ENCODE data around the gene NOD1. TPM values are rescaled to one million over a fixed set of nuclear protein-coding genes. Genes with fewer than 3 reads are reported as not detected.

The NOD1 gene
- total RNA-seq, 4 donors from 2014 or later = 17.6 to 36.5 (median 23.0) TPM

DNA sequence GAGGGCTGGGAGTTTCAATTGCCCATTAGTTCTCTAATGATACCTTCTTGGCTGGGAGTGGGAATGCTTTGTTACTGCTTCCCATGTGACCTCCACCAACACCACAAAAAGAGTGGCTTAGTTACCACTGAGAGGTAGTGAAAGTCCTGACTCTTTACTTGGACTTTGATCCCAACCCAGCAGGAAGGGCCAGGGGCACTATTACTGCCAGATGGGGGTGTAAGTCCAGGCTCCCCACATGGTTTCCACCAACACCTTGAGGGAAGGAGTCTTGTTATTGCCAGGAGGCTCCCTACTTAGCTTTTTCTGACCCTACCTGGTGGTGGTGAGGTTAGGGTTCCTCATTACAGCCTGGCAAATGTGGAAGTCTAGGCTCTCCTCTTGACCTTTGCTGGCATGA, 14.6 kb upstream of the NOD1 start:
- TF ChIP-seq, protein P1, sequence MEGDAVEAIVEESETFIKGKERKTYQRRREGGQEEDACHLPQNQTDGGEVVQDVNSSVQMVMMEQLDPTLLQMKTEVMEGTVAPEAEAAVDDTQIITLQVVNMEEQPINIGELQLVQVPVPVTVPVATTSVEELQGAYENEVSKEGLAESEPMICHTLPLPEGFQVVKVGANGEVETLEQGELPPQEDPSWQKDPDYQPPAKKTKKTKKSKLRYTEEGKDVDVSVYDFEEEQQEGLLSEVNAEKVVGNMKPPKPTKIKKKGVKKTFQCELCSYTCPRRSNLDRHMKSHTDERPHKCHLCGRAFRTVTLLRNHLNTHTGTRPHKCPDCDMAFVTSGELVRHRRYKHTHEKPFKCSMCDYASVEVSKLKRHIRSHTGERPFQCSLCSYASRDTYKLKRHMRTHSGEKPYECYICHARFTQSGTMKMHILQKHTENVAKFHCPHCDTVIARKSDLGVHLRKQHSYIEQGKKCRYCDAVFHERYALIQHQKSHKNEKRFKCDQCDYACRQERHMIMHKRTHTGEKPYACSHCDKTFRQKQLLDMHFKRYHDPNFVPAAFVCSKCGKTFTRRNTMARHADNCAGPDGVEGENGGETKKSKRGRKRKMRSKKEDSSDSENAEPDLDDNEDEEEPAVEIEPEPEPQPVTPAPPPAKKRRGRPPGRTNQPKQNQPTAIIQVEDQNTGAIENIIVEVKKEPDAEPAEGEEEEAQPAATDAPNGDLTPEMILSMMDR (IDR thresholded peaks at IDR 0.05; ENCODE audit: low read depth) = no peak

DNA sequence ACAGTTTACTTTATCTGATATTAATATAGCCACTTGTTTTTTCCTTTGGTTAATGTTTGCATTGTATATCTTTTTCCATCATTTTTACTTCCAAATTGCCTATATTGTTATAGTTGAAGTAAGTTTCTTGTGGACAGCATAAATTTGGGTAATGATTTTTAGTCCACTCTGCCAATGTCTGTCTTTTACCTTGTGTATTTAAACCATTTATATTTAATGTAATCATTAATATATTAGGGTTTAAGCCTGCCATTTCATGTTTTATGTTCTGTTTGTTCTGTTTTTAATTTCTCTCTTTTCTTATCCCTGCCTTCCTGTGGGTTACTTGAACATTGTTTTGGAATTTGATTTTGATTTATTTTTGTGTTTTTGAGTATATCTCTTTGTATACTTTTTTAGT, 12.8 kb upstream of the NOD1 start:
- TF ChIP-seq, protein P1 (IDR thresholded peaks at IDR 0.05; ENCODE audit: low read depth) = no peak

DNA sequence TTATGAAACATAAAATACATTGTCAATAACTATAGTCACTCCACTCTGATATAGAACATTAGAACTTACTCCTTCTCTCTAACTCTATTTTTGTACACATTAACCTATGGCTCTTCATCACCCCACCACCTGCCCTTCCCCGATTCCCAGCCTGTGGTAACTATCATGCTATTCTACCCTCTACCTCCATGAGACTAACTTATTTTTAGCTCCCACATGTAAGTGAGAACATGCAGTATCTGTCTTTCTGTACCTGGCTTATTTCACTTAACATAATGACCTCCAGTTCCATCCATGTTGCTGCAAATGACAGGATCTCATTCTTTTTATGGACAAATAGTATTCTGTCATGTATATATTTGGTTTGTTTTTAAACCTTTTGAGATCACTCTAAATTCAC, 8.8 kb upstream of the NOD1 start:
- TF ChIP-seq, protein P1 (IDR thresholded peaks at IDR 0.05; ENCODE audit: low read depth) = no peak

DNA sequence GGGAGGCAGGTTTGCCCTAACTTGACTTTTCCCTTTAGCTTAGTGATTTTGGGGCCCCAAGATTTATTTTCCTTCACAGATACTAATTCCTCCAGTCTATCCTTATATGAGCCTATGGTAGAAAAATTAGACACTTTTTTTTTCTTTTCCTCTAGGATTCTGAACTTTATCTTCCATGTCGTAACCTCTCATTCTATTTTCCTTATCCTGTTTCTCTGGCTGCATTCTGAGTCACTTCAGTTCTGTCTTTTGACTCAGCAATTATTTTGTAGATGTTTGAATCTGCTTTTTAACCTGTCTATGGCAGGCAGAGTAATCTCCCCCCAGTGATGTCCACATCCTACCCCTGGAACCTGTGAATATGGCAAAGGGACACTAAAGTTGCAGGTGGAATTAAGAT, 7.1 kb upstream of the NOD1 start:
- TF ChIP-seq, protein P1 (IDR thresholded peaks at IDR 0.05; ENCODE audit: low read depth) = no peak

DNA sequence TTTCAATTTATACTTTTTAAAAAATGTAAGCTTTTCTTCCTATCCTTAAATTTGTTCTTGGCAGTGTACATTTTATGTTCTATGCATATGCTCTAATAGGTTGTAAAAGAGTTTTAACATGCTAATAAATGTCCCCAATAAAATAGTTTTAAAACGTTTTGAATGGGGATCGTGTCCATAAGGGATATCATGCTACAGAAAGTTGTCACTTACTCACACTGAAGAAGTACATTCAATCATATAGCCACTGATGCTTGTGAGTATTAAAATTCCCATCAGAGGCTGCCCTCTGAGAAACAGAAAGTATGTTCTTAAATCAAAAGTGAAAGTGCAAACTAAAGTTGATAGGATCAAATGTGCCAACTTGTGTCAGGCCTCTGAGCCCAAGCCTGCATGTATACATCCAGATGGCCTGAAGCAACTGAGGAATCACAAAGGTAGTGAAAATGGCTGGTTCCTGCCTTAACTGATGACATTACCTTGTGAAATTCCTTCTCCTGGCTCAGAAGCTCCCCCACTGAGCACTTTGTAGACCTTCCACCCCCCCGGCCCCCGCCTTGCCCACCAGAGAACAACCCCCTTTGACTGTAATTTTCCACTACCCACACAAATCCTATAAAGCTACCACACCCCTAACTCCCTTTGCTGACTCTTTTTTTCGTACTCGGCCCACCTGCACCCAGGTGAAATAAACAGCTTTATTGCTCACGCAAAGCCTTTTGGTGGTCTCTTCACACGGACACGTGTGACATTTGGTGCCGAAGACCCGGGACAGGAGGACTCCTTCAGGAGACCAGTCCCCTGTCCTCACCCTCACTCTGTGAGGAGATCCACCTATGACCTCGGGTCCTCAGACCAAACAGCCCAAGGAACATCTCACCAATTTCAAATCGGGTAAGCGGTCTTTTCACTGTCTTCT, 877 bp upstream of the NOD1 start:
- TF ChIP-seq, protein P1 (IDR thresholded peaks at IDR 0.05; ENCODE audit: low read depth) = no peak

DNA sequence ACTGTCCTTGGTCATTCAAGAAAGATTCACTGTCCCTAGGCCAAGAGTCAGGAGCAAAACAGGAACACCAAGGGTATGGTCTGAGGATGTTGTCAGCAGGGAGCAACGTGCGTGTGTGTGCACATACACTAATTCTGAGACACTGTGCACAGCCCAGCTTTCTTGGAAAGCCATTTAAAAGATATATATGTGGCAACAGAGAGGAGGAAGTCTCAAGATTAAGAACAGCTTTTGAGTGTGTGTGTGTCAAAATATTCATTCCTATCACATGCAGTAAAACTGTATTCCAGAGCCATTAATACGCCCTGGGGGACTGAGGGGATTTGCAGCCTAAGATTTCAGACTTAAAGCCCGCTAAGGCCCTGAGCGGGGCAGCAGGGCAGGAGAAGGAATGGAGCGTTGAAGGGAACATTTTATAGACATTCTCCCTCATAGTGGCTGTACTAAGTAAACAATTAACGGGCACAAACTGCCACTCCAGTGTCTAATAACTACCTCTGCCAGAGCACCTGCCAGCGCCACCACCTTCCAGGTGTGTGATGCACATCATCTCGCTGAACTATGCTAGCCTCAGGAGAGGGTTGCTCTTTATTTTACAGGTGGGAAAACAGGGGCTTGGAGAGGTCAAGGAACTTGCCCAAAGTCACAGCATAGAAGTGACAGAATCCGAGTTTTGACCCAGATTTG, 2.0 kb downstream of the NOD1 start:
- TF ChIP-seq, protein P1 (IDR thresholded peaks at IDR 0.05; ENCODE audit: low read depth) = no peak

DNA sequence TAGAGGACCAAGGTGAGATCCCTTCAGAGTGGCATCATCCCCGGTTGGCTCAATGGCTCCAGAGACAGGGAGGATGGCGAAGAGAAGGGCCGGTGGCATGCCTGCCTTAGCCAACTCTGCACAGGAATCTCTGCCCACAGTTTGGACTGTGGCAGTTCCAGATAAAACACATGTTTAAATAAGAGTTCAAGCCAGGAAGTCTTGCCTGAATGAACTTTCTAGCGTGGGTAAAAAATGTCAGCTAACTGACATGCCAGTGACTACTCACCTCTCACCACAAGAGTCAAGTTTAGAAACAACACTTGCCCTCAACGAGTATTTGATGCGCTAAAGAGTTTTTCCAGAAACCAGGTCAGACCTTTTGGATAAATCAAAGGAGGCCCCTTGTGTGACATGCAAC, 3.0 kb downstream of the NOD1 start:
- TF ChIP-seq, protein P1 (IDR thresholded peaks at IDR 0.05; ENCODE audit: low read depth) = no peak

Measured in subcutaneous adipose tissue (tissue), 4 donors.